Activated CD4-positive, alpha-beta T cell treated with anti-CD3 and anti-CD28 coated beads, Interleukin-10, Interleukin-2, amounts not matched to agents 100 ng/mL and 50 ng/mL, durations not matched to agents 16 hours and 8 hours (primary cell): Measurements from ENCODE around the gene GSPT2.
"Not testable (repeated sequence)": the region's sequence is repeated elsewhere in the genome, so short reads cannot be mapped to it uniquely, and the experiment has no call there.

ENCODE experiments used
- DNase-seq: peaks from one replicate; pipeline ENCODE4 v3.0.0-alpha.2; 2020

The GSPT2 gene

GRCh38 chrX:51743179-51743957 lies at the start of gene GSPT2:
GSPT2 (plus strand) TSS chrX:51743442; CDS start chrX:51743627, 185 bp downstream.
- DNase-seq = peak; percentile 75

- no peak for DNase-seq
Observed at GRCh38 chrX:51694254-51694653, 49.0 kb upstream of the GSPT2 start.

GRCh38 chrX:51697397-51697796 lies 45.8 kb upstream of the GSPT2 start:
- DNase-seq = no peak

GRCh38 chrX:51710277-51711164 lies 32.7 kb upstream of the GSPT2 start, which contains the start of gene CENPVL1:
CENPVL1 (plus strand) TSS chrX:51710512; CDS start chrX:51710512, 0 bp downstream.
- DNase-seq = not testable (repeated sequence)

- not testable (repeated sequence) for DNase-seq
Observed at GRCh38 chrX:51712943-51713647, 30.1 kb upstream of the GSPT2 start.

GRCh38 chrX:51728202-51728601 lies 15.0 kb upstream of the GSPT2 start:
- no peak for DNase-seq

GRCh38 chrX:51737091-51737490 lies 6.2 kb upstream of the GSPT2 start:
- no peak for DNase-seq

GRCh38 chrX:51742586-51742985 lies 656 bp upstream of the GSPT2 start:
- DNase-seq = no peak

- no peak for DNase-seq
Observed at GRCh38 chrX:51747671-51748070, 4.4 kb downstream of the GSPT2 start.

- no peak for DNase-seq
Observed at GRCh38 chrX:51759055-51759839, 16.0 kb downstream of the GSPT2 start.

- DNase-seq = no peak
Observed at GRCh38 chrX:51760657-51761056, 17.4 kb downstream of the GSPT2 start.

GRCh38 chrX:51766546-51766945 lies 23.3 kb downstream of the GSPT2 start:
- DNase-seq = no peak

GRCh38 chrX:51776851-51777250 lies 33.6 kb downstream of the GSPT2 start:
- DNase-seq = no peak

GRCh38 chrX:51779306-51779705 lies 36.1 kb downstream of the GSPT2 start:
- DNase-seq = no peak

GRCh38 chrX:51795136-51795535 lies 51.9 kb downstream of the GSPT2 start:
- DNase-seq = no peak
